Nephron (organoid): ENCODE data around the gene TAF4.

Experiments used
- H3K27ac Mint-ChIP-seq, 3 experiments: 2 replicates each; pipeline ENCODE4 v1.8.0; 2020; ENCODE audit warnings: mixed read lengths in 3 of 3, mild to moderate bottlenecking in 2 of 3, moderate library complexity in 1 of 3
- H3K27me3 Mint-ChIP-seq: 2 replicates; pipeline ENCODE4 v1.8.0; 2021; ENCODE audit warnings: low read depth, mild to moderate bottlenecking, moderate library complexity, mixed read lengths
- H3K36me3 Mint-ChIP-seq: 2 replicates; pipeline ENCODE4 v1.8.0; 2020; ENCODE audit warnings: low read depth, mixed read lengths
- H3K4me1 Mint-ChIP-seq: 2 replicates; pipeline ENCODE4 v1.8.0; 2020; ENCODE audit warnings: mixed read lengths
- H3K4me3 Mint-ChIP-seq, 3 experiments: 2 replicates each; pipeline ENCODE4 v1.8.0; 2020; ENCODE audit warnings: mild to moderate bottlenecking in 3 of 3, mixed read lengths in 3 of 3, moderate library complexity in 2 of 3
- H3K9me3 Mint-ChIP-seq: 2 replicates; pipeline ENCODE4 v1.8.0; 2020; ENCODE audit warnings: mixed read lengths
- CTCF ChIP-seq, 3 experiments: fragments of 200-600 bp; sonication (generic); IDR thresholded peaks; one replicate each; pipeline ENCODE4 v1.5.0; 2021; ENCODE audit warnings: antibody characterized with exemption in 3 of 3; ENCODE audit not compliant: unreplicated experiment in 3 of 3

TAF4 gene

GRCh38 chr20:62052336-62052841, 13.3 kb downstream of the TAF4 start:
- no peak for TF ChIP-seq CTCF (IDR thresholded peaks at IDR 0.05; ENCODE audit: unreplicated experiment in 3 of 3)
- peaks cover 4% of the 10 kb centered on the region for H3K27me3 Mint-ChIP-seq
- H3K4me1 Mint-ChIP-seq, result peaks cover 11% of the 10 kb centered on the region
- no peak overlapping the region for H3K27ac Mint-ChIP-seq
- peaks cover 7% of the 10 kb centered on the region for H3K36me3 Mint-ChIP-seq
- H3K4me3 Mint-ChIP-seq, result no peak overlapping the region
- H3K9me3 Mint-ChIP-seq, result no peaks in the 10 kb centered on the region

- H3K27me3 Mint-ChIP-seq, result peaks cover 4% of the 10 kb centered on the region
- no peak overlapping the region for H3K4me3 Mint-ChIP-seq
- peaks cover 16% of the 10 kb centered on the region for H3K4me1 Mint-ChIP-seq
- H3K27ac Mint-ChIP-seq, result no peak overlapping the region
- TF ChIP-seq CTCF (IDR thresholded peaks at IDR 0.05; ENCODE audit: unreplicated experiment in 3 of 3), result no peak
- peaks cover 7% of the 10 kb centered on the region for H3K36me3 Mint-ChIP-seq
- no peaks in the 10 kb centered on the region for H3K9me3 Mint-ChIP-seq
These were observed 14.0 kb downstream of the TAF4 start for GRCh38 chr20:62051546-62052255.

GRCh38 chr20:62051144-62051543, 14.5 kb downstream of the TAF4 start:
- Mint-ChIP-seq H3K4me1 (peaks cover 17% of the 10 kb centered on the region), H3K27ac (peak overlapping the region in 1 of 3 experiments; percentile 38)

GRCh38 chr20:62050166-62051120, 15.2 kb downstream of the TAF4 start:
- peaks cover 4% of the 10 kb centered on the region for H3K27me3 Mint-ChIP-seq
- H3K4me1 Mint-ChIP-seq, result peaks cover 17% of the 10 kb centered on the region
- TF ChIP-seq CTCF (IDR thresholded peaks at IDR 0.05; ENCODE audit: unreplicated experiment in 3 of 3), result no peak
- peak overlapping the region in 2 of 3 experiments; percentile 38 to 45 for H3K27ac Mint-ChIP-seq
- H3K4me3 Mint-ChIP-seq, result no peak overlapping the region
- H3K9me3 Mint-ChIP-seq, result no peaks in the 10 kb centered on the region
- peaks cover 4% of the 10 kb centered on the region for H3K36me3 Mint-ChIP-seq

More at GRCh38 chr20:62051144-62051543, 14.5 kb downstream of the TAF4 start:
- H3K36me3 Mint-ChIP-seq, result peaks cover 4% of the 10 kb centered on the region
- peaks cover 4% of the 10 kb centered on the region for H3K27me3 Mint-ChIP-seq
- no peak for TF ChIP-seq CTCF (IDR thresholded peaks at IDR 0.05; ENCODE audit: unreplicated experiment in 3 of 3)
- no peaks in the 10 kb centered on the region for H3K9me3 Mint-ChIP-seq
- H3K4me3 Mint-ChIP-seq, result no peak overlapping the region

- Mint-ChIP-seq H3K9me3 (no peaks in the 10 kb centered on the region), H3K27me3 (peaks cover 4% of the 10 kb centered on the region), H3K4me1 (peaks cover 17% of the 10 kb centered on the region), H3K27ac (no peak overlapping the region), H3K36me3 (peaks cover under 1% of the 10 kb centered on the region), H3K4me3 (no peak overlapping the region)
- no peak for TF ChIP-seq CTCF (IDR thresholded peaks at IDR 0.05; ENCODE audit: unreplicated experiment in 3 of 3)
These were observed 16.1 kb downstream of the TAF4 start for GRCh38 chr20:62049342-62050165.
